Astrocyte (in vitro differentiated cells and primary cell): ENCODE results near the gene MIEF1. TPM values are rescaled to one million over a fixed set of nuclear protein-coding genes. Genes with fewer than 3 reads are reported as not detected.

Experiments used
- DNase-seq: peaks from one replicate; pipeline ENCODE4 v3.0.0-alpha.2; 2010; ENCODE audit warnings: low read depth
- FAIRE-seq: peaks from 2 replicates; lab custom pipeline; 2011; peaks lifted over from hg19 to GRCh38; lab: Jason Lieb, UNC
- H2AFZ ChIP-seq: 2 replicates; pipeline ENCODE4 v1.6.0; 2012; ENCODE audit warnings: low read depth, low read length, inconsistent platforms
- H3K27ac ChIP-seq: 2 replicates; pipeline ENCODE4 v1.5.1; 2011; ENCODE audit warnings: low read depth, low read length, inconsistent platforms
- H3K27me3 ChIP-seq: 2 replicates; pipeline ENCODE4 v1.6.0; 2011; ENCODE audit warnings: low read length, inconsistent platforms; ENCODE audit not compliant: insufficient read depth
- H3K36me3 ChIP-seq: 2 replicates; pipeline ENCODE4 v1.5.1; 2011; ENCODE audit warnings: low read length, inconsistent platforms; ENCODE audit not compliant: insufficient read depth
- H3K4me1 ChIP-seq: 2 replicates; pipeline ENCODE4 v1.5.1; 2011; ENCODE audit warnings: low read length, inconsistent platforms; ENCODE audit not compliant: insufficient read depth
- H3K4me2 ChIP-seq: 2 replicates; pipeline ENCODE4 v1.6.0; 2012; ENCODE audit warnings: low read length, inconsistent platforms
- H3K4me3 ChIP-seq: 2 replicates; pipeline ENCODE4 v1.5.1; 2011; ENCODE audit warnings: low read depth, mild to moderate bottlenecking, low read length, inconsistent platforms; ENCODE audit not compliant: insufficient read depth
- H3K79me2 ChIP-seq: 2 replicates; pipeline ENCODE4 v1.6.0; 2012; ENCODE audit warnings: mild to moderate bottlenecking, low read length, inconsistent platforms; ENCODE audit not compliant: insufficient read depth
- H3K9ac ChIP-seq: 2 replicates; pipeline ENCODE4 v1.6.0; 2012; ENCODE audit warnings: mild to moderate bottlenecking, low read length, inconsistent platforms
- H3K9me3 ChIP-seq: 2 replicates; pipeline ENCODE4 v1.5.1; 2012; ENCODE audit warnings: low read depth, mild to moderate bottlenecking, low read length, inconsistent platforms; ENCODE audit not compliant: insufficient read depth
- H4K20me1 ChIP-seq: 2 replicates; pipeline ENCODE4 v1.6.0; 2012; ENCODE audit warnings: low read length, inconsistent platforms; ENCODE audit not compliant: insufficient read depth
- H3K27ac Mint-ChIP-seq: one replicate; pipeline ENCODE4 v1.8.0; 2021; ENCODE audit warnings: mild to moderate bottlenecking, mixed read lengths; ENCODE audit not compliant: unreplicated experiment
- H3K27me3 Mint-ChIP-seq: one replicate; pipeline ENCODE4 v1.8.0; 2021; ENCODE audit warnings: low read depth, mixed read lengths; ENCODE audit not compliant: unreplicated experiment
- H3K36me3 Mint-ChIP-seq: one replicate; pipeline ENCODE4 v1.8.0; 2021; ENCODE audit warnings: low read depth, mixed read lengths; ENCODE audit not compliant: unreplicated experiment
- H3K4me1 Mint-ChIP-seq: one replicate; pipeline ENCODE4 v1.8.0; 2021; ENCODE audit warnings: low read depth, mixed read lengths; ENCODE audit not compliant: unreplicated experiment
- H3K4me3 Mint-ChIP-seq: one replicate; pipeline ENCODE4 v1.8.0; 2021; ENCODE audit warnings: mild to moderate bottlenecking, moderate library complexity, mixed read lengths; ENCODE audit not compliant: unreplicated experiment
- H3K9me3 Mint-ChIP-seq: one replicate; pipeline ENCODE4 v1.8.0; 2021; ENCODE audit warnings: mild to moderate bottlenecking, mixed read lengths; ENCODE audit not compliant: unreplicated experiment
- CTCF ChIP-seq: IDR thresholded peaks from 2 replicates; pipeline ENCODE4 v1.5.1; 2011; ENCODE audit warnings: low read depth, mild to moderate bottlenecking, inconsistent platforms, low read length, moderate library complexity; ENCODE audit not compliant: insufficient read depth
- EZH2 ChIP-seq: IDR thresholded peaks from 2 replicates; pipeline ENCODE4 v1.6.1; 2012; ENCODE audit warnings: mild to moderate bottlenecking, low read length, inconsistent platforms; ENCODE audit not compliant: insufficient read depth
- total RNA-seq: library from RNA; stranded (reverse); gene quantifications from 2 replicates; pipeline ENCODE4 v1.2.1, GENCODE V29; 2021

Gene MIEF1
- total RNA-seq, 1 donor from 2014 or later: 35.6 TPM

- no peak for FAIRE-seq
- no peaks in the 10 kb centered on the region for H3K36me3 Mint-ChIP-seq
- Histone ChIP-seq H4K20me1 (no peaks in the 10 kb centered on the region), H3K9me3 (no peaks in the 10 kb centered on the region), H3K4me3 (no peak overlapping the region), H3K4me1 (peaks cover 20% of the 10 kb centered on the region), H3K27ac (no peak overlapping the region), H3K9ac (no peak overlapping the region), H3K79me2 (no peaks in the 10 kb centered on the region), H2AFZ (no peak overlapping the region), H3K36me3 (no peaks in the 10 kb centered on the region), H3K27me3 (peaks cover 2% of the 10 kb centered on the region), H3K4me2 (no peak overlapping the region)
- H3K4me1 Mint-ChIP-seq: peaks cover 35% of the 10 kb centered on the region
- no peaks in the 10 kb centered on the region for H3K9me3 Mint-ChIP-seq
- peak overlapping the region; percentile 66 for H3K27ac Mint-ChIP-seq
- DNase-seq: no peak
- H3K4me3 Mint-ChIP-seq: no peak overlapping the region
- peaks cover 5% of the 10 kb centered on the region for H3K27me3 Mint-ChIP-seq
- TF ChIP-seq EZH2 (no peak), CTCF (no peak)
Measured at GRCh38 chr22:39468487-39469325, 33.4 kb upstream of the MIEF1 start.

- Histone ChIP-seq H3K4me2 (no peak overlapping the region), H3K79me2 (no peaks in the 10 kb centered on the region), H3K27me3 (peaks cover 2% of the 10 kb centered on the region), H3K4me3 (no peak overlapping the region), H3K9ac (no peak overlapping the region), H2AFZ (no peak overlapping the region), H3K27ac (no peak overlapping the region), H3K36me3 (no peaks in the 10 kb centered on the region), H4K20me1 (no peaks in the 10 kb centered on the region), H3K9me3 (no peaks in the 10 kb centered on the region), H3K4me1 (peaks cover 20% of the 10 kb centered on the region)
- Mint-ChIP-seq H3K9me3 (no peaks in the 10 kb centered on the region), H3K4me1 (peaks cover 36% of the 10 kb centered on the region), H3K4me3 (no peak overlapping the region), H3K27me3 (peaks cover 5% of the 10 kb centered on the region), H3K36me3 (no peaks in the 10 kb centered on the region), H3K27ac (no peak overlapping the region)
- DNase-seq: no peak
- no peak for TF ChIP-seq CTCF
- no peak for TF ChIP-seq EZH2
- FAIRE-seq: no peak
Measured at GRCh38 chr22:39469326-39469680, 32.8 kb upstream of the MIEF1 start.
